Bladder microvascular endothelial cell (primary cell): ENCODE results near the gene RNF183. TPM values are rescaled to one million over a fixed set of nuclear protein-coding genes. Genes with fewer than 3 reads are reported as not detected.

Experiments used
- total RNA-seq: library from RNA; depleted of rRNA; stranded (reverse); fragments of >200 nt; gene quantifications from 2 replicates; pipeline ENCODE4 v1.2.3, GENCODE V29; 2014

RNF183 gene
- total RNA-seq: not detected in 2 replicates

GRCh38 chr9:113302792-113303418, at the start of gene RNF183:
RNF183 (minus strand) TSS chr9:113303376; CDS start chr9:113298184, 5,192 bp downstream.

GRCh38 chr9:113349445-113350094, 46.4 kb upstream of the RNF183 start, which contains the start of gene BSPRY:
BSPRY (plus strand) TSS chr9:113349541; CDS start chr9:113349580, 39 bp downstream.

GRCh38 chr9:113340011-113340699, 37.0 kb upstream of the RNF183 start, which contains the start of gene WDR31:
WDR31 (minus strand) TSS chr9:113340275; CDS start chr9:113332022, 8,253 bp downstream.

GRCh38 chr9:113275157-113276131, 27.7 kb downstream of the RNF183 start, which contains the start of the genes CDC26 and PRPF4:
CDC26 (minus strand) TSS chr9:113275572; CDS start chr9:113272507, 3,065 bp downstream.
PRPF4 (plus strand) TSS chr9:113275658; CDS start chr9:113275744, 86 bp downstream.

Other genes with a start within 250 kb of the RNF183 start
- gene ZFP37, start 246.7 kb downstream of the RNF183 start, total RNA-seq: 0.49 and 1.4 TPM in 2 replicates
- 5.3 and 14.5 TPM in 2 replicates for gene SLC31A2, start 152.4 kb downstream of the RNF183 start, total RNA-seq
- gene FKBP15, start 82.1 kb downstream of the RNF183 start, total RNA-seq: 9.9 and 21.0 TPM in 2 replicates
- 8.9 and 15.4 TPM in 2 replicates for gene SLC31A1, start 81.8 kb downstream of the RNF183 start, total RNA-seq
- gene CDC26, start 27.8 kb downstream of the RNF183 start, total RNA-seq: 39.3 and 49.9 TPM in 2 replicates
- gene PRPF4, start 27.7 kb downstream of the RNF183 start, total RNA-seq: 20.2 and 29.1 TPM in 2 replicates
- gene WDR31, start 36.9 kb upstream of the RNF183 start, total RNA-seq: 0.49 and 0.63 TPM in 2 replicates
- gene BSPRY, start 46.2 kb upstream of the RNF183 start, total RNA-seq: not detected in 2 replicates
- 6.5 and 9.7 TPM in 2 replicates for gene HDHD3, start 73.6 kb upstream of the RNF183 start, total RNA-seq
- gene ALAD, start 97.9 kb upstream of the RNF183 start, total RNA-seq: 16.0 and 24.0 TPM in 2 replicates
- 37.4 and 55.3 TPM in 2 replicates for gene POLE3, start 107.3 kb upstream of the RNF183 start, total RNA-seq
- 0.16 and 0.44 TPM in 2 replicates for gene C9orf43, start 107.4 kb upstream of the RNF183 start, total RNA-seq
- gene RGS3, start 160.4 kb upstream of the RNF183 start, total RNA-seq: 311 and 404 TPM in 2 replicates